A673 (cell line): ENCODE measurements around the gene IL20. TPM values are rescaled to one million over a fixed set of nuclear protein-coding genes. Genes with fewer than 3 reads are reported as not detected.

Source experiments
- BruUV-seq: library from RNA; stranded (reverse); fragments of 400-500 nt; replicated peaks from 2 replicates; lab custom pipeline; 2021; lab: Mats Ljungman, UMichigan
- CTCF ChIA-PET: fragments of 300-600 bp; sonication (Branson Sonifier 250); formaldehyde crosslinking; loops from one replicate; lab custom pipeline; 2022; ENCODE audit warnings: antibody characterized with exemption; lab: Charles Lee
- POLR2A ChIA-PET: fragments of 300-600 bp; sonication (Branson Sonifier 250); formaldehyde crosslinking; loops from one replicate; lab custom pipeline; 2022; ENCODE audit warnings: antibody characterized with exemption; ENCODE audit not compliant: low non-redundant PET; lab: Charles Lee
- DNase-seq: peaks from one replicate; pipeline ENCODE4 v3.0.0-alpha.2; 2015; ENCODE audit warnings: low spot score
- H3K27ac ChIP-seq: fragments of 200-600 bp; sonication (generic); 2 replicates; pipeline ENCODE4 v1.5.1; 2016; ENCODE audit warnings: mixed run types, low read depth, mild to moderate bottlenecking, mixed read lengths, antibody characterized with exemption, low read length; ENCODE audit not compliant: poor library complexity, severe bottlenecking
- H3K27me3 ChIP-seq: fragments of 200-600 bp; sonication (generic); replicated peaks from 2 replicates; pipeline ENCODE4 v1.6.1; 2017; ENCODE audit warnings: mixed run types, low read depth, mild to moderate bottlenecking, mixed read lengths, antibody characterized with exemption, low read length; ENCODE audit not compliant: insufficient read depth, poor library complexity
- H3K36me3 ChIP-seq: fragments of 200-600 bp; sonication (generic); 2 replicates; pipeline ENCODE4 v1.6.1; 2016; ENCODE audit warnings: mixed run types, mild to moderate bottlenecking, mixed read lengths, antibody characterized with exemption, low read length; ENCODE audit not compliant: insufficient read depth, poor library complexity, severe bottlenecking
- H3K4me1 ChIP-seq: fragments of 200-600 bp; sonication (generic); 2 replicates; pipeline ENCODE4 v1.6.1; 2017; ENCODE audit warnings: mixed run types, mild to moderate bottlenecking, mixed read lengths, antibody characterized with exemption, low read length; ENCODE audit not compliant: insufficient read depth, poor library complexity, severe bottlenecking
- H3K4me3 ChIP-seq: fragments of 200-600 bp; sonication (generic); 2 replicates; pipeline ENCODE4 v1.5.1; 2016; ENCODE audit warnings: low read depth, mixed run types, mild to moderate bottlenecking, mixed read lengths, low read length; ENCODE audit not compliant: poor library complexity, severe bottlenecking
- H3K9me3 ChIP-seq: fragments of 200-600 bp; sonication (generic); 2 replicates; pipeline ENCODE4 v1.6.1; 2016; ENCODE audit warnings: mixed run types, low read depth, mild to moderate bottlenecking, mixed read lengths, antibody characterized with exemption, low read length; ENCODE audit not compliant: poor library complexity, severe bottlenecking
- CTCF ChIP-seq: fragments of 300-800, 200-600 bp; sonication (generic); conservative IDR thresholded peaks from 2 replicates; pipeline ENCODE4 v1.5.1; 2017; ENCODE audit warnings: low read depth, mild to moderate bottlenecking, antibody characterized with exemption, low read length, moderate library complexity, mixed read lengths
- EZH2 ChIP-seq: fragments of 200-600 bp; sonication (generic); IDR thresholded peaks from 2 replicates; pipeline ENCODE4 v1.6.1; 2017; ENCODE audit warnings: borderline replicate concordance, low read depth, mild to moderate bottlenecking, mixed read lengths, antibody characterized with exemption, low read length; ENCODE audit not compliant: poor library complexity, severe bottlenecking
- intact Hi-C: fragments of 100-400 bp; cut with micrococcal nuclease; formaldehyde crosslinking; loops from one replicate; pipeline ENCODE4 v1.10.0; 2022; ENCODE audit not compliant: unreplicated experiment
- total RNA-seq: library from RNA; stranded (reverse); gene quantifications from 2 replicates; pipeline ENCODE4 v1.2.3, GENCODE V29; 2021

The IL20 gene
- total RNA-seq, 1 experiment from 2014 or later: not detected

GRCh38 chr1:206895325-206895724 is 29.9 kb downstream of the IL20 start:
- ChIA-PET CTCF (interaction anchor here (0.5 kb wide), 1 partner anchor 169 kb away, joined by 3 read pairs; no protein-coding TSS in a partner anchor), POLR2A (no interaction called here)
- no peak overlapping the region for H3K27ac ChIP-seq
- H3K4me1 ChIP-seq: peaks cover 7% of the 10 kb centered on the region
- peaks cover 10% of the 10 kb centered on the region for H3K27me3 ChIP-seq
- intact Hi-C loops: no loop called here
- DNase-seq: no peak
- H3K36me3 ChIP-seq: no peaks in the 10 kb centered on the region
- H3K9me3 ChIP-seq: no peaks in the 10 kb centered on the region
- H3K4me3 ChIP-seq: no peak overlapping the region
- TF ChIP-seq CTCF: no peak
- TF ChIP-seq EZH2: no peak
- BruUV-seq: no TSS peak

- DNase-seq: no peak
- Histone ChIP-seq H3K4me1 (peaks cover 2% of the 10 kb centered on the region), H3K27ac (no peak overlapping the region), H3K27me3 (peaks cover 7% of the 10 kb centered on the region), H3K9me3 (no peaks in the 10 kb centered on the region), H3K4me3 (no peak overlapping the region), H3K36me3 (no peaks in the 10 kb centered on the region)
- POLR2A ChIA-PET: no interaction called here
- TF ChIP-seq EZH2 (no peak), CTCF (no peak)
- BruUV-seq: no TSS peak
- CTCF ChIA-PET: interaction anchor here (0.5 kb wide), 2 partner anchors 170 to 269 kb away, joined by 3 read pairs; no protein-coding TSS in a partner anchor
- intact Hi-C loops: no loop called here
Measured at GRCh38 chr1:206895837-206896242, 30.4 kb downstream of the IL20 start.

GRCh38 chr1:206896261-206896660 is 30.8 kb downstream of the IL20 start:
- peaks cover 4% of the 10 kb centered on the region for H3K27me3 ChIP-seq
- H3K4me3 ChIP-seq: no peak overlapping the region
- no peaks in the 10 kb centered on the region for H3K36me3 ChIP-seq
- H3K27ac ChIP-seq: no peak overlapping the region
- ChIA-PET CTCF (interaction anchor here (0.5 kb wide), 1 partner anchor 269 kb away, joined by 3 read pairs; no protein-coding TSS in a partner anchor), POLR2A (no interaction called here)
- TF ChIP-seq EZH2 (no peak), CTCF (no peak)
- no peak for DNase-seq
- H3K4me1 ChIP-seq: no peaks in the 10 kb centered on the region
- BruUV-seq: no TSS peak
- H3K9me3 ChIP-seq: no peaks in the 10 kb centered on the region
- intact Hi-C loops: no loop called here
